HepG2 (cell line): ENCODE data around the gene COX6A2. TPM values are rescaled to one million over a fixed set of nuclear protein-coding genes. Genes with fewer than 3 reads are reported as not detected.

ENCODE experiments used
- ATAC-seq: fragments of 200-7000 bp; cut with Tn5 transposase; 3 replicates; pipeline ENCODE4 v1.9.1; 2020; ENCODE audit warnings: mild to moderate bottlenecking, moderate library complexity
- BruUV-seq: library from RNA; stranded (reverse); fragments of 400-500 nt; replicated peaks from 2 replicates; lab custom pipeline; 2021; lab: Mats Ljungman, UMichigan
- CTCF ChIA-PET: fragments of 300-600 bp; formaldehyde crosslinking; extraction: SDS; loops from one replicate; lab custom pipeline; 2021; ENCODE audit warnings: low total read pairs, inconsistent platforms, low intra/inter-chr PET ratio; lab: Yijun Ruan, JAX
- POLR2A ChIA-PET: fragments of 350-600 bp; sonication (Branson Sonifier 250); formaldehyde crosslinking; loops from one replicate; lab custom pipeline; 2020; ENCODE audit warnings: antibody characterized with exemption, inconsistent platforms; lab: Yijun Ruan, JAX
- DNase-seq: peaks from one replicate; pipeline ENCODE4 v3.0.0-alpha.2; 2015; ENCODE audit warnings: low spot score
- FAIRE-seq: peaks from 3 replicates; lab custom pipeline; 2011; peaks lifted over from hg19 to GRCh38; lab: Jason Lieb, UNC
- H2AFZ ChIP-seq: one replicate; pipeline ENCODE4 v1.6.1; 2011; ENCODE audit warnings: low read length, inconsistent platforms
- H3K27ac ChIP-seq: fragments of 300-600 bp; 3 replicates; pipeline ENCODE4 v1.8.0; 2011; ENCODE audit warnings: mixed run types, mild to moderate bottlenecking, mixed read lengths, low read length, inconsistent platforms; ENCODE audit not compliant: insufficient read depth; ENCODE audit errors: extremely low read length
- H3K27me3 ChIP-seq, 2 experiments: fragments of 200-600 bp in 1 of 2; 2 replicates in 1 of 2; 3 replicates in 1 of 2; pipeline versions ENCODE4 v1.6.0 to v1.8.0; 2011; ENCODE audit warnings: low read length in 2 of 2, mild to moderate bottlenecking in 2 of 2, moderate library complexity in 2 of 2, inconsistent platforms in 1 of 2; ENCODE audit not compliant: insufficient read depth in 2 of 2, control insufficient read depth in 1 of 2
- H3K36me3 ChIP-seq, 2 experiments: fragments of 200-600 bp in 1 of 2; replicated peaks in 1 of 2; 2 replicates in 1 of 2; 3 replicates in 1 of 2; pipeline versions ENCODE4 v1.5.1 to v1.8.0; 2011; ENCODE audit warnings: low read length in 2 of 2, inconsistent platforms in 1 of 2; ENCODE audit not compliant: insufficient read depth in 2 of 2, control insufficient read depth in 1 of 2
- H3K4me1 ChIP-seq: 2 replicates; pipeline ENCODE4 v1.5.1; 2012; ENCODE audit warnings: low read length, inconsistent platforms; ENCODE audit not compliant: insufficient read depth
- H3K4me2 ChIP-seq: 2 replicates; pipeline ENCODE4 v1.6.0; 2011; ENCODE audit warnings: low read depth, low read length, inconsistent platforms
- H3K4me3 ChIP-seq, 3 experiments: fragments of 200-600 bp in 1 of 3; sonication (generic), shearing (Covaris generic) in 1 of 3; replicated peaks in 1 of 3; 2 replicates each; pipeline ENCODE4 v1.5.1; 2011 to 2016; ENCODE audit warnings: low read length in 3 of 3, inconsistent platforms in 2 of 3, low read depth in 2 of 3, mild to moderate bottlenecking in 2 of 3, control low read depth in 1 of 3, mixed read lengths in 1 of 3; ENCODE audit not compliant: insufficient read depth in 1 of 3
- H3K79me2 ChIP-seq: one replicate; pipeline ENCODE4 v1.6.1; 2011; ENCODE audit warnings: low read length, inconsistent platforms; ENCODE audit not compliant: insufficient read depth
- H3K9ac ChIP-seq: 2 replicates; pipeline ENCODE4 v1.6.0; 2011; ENCODE audit warnings: mild to moderate bottlenecking, low read depth, low read length, inconsistent platforms; ENCODE audit not compliant: insufficient read depth
- H3K9me3 ChIP-seq: 2 replicates; pipeline ENCODE4 v1.5.1; 2012; ENCODE audit warnings: mild to moderate bottlenecking, low read length
- H4K20me1 ChIP-seq: 2 replicates; pipeline ENCODE4 v1.6.0; 2011; ENCODE audit warnings: inconsistent platforms, mild to moderate bottlenecking, low read length, moderate library complexity; ENCODE audit not compliant: insufficient read depth
- ATF2 ChIP-seq: sonication (generic); formaldehyde crosslinking; IDR thresholded peaks from 2 replicates; pipeline ENCODE4 v1.4.0; 2020; ENCODE audit warnings: missing genetic modification reagents
- DNMT1 ChIP-seq: sonication (generic); formaldehyde crosslinking; IDR thresholded peaks from 2 replicates; pipeline ENCODE4 v1.5.1; 2020; ENCODE audit warnings: mild to moderate bottlenecking, missing genetic modification reagents
- GABPA ChIP-seq, 2 experiments: IDR thresholded peaks; 2 replicates each; pipeline ENCODE4 v1.6.1; 2011 to 2016; ENCODE audit warnings: low read depth in 2 of 2, low read length in 1 of 2, missing biosample characterization in 1 of 2, missing genetic modification characterization in 1 of 2
- GABPB1 ChIP-seq: IDR thresholded peaks from 2 replicates; pipeline ENCODE4 v1.6.1; 2016; ENCODE audit warnings: mild to moderate bottlenecking, missing genetic modification reagents, moderate library complexity, missing compliant biosample characterization
- HNRNPK ChIP-seq: fragments of 200-400 bp; formaldehyde crosslinking; IDR thresholded peaks from 2 replicates; pipeline ENCODE4 v1.6.1; 2018; ENCODE audit warnings: low read length, low read depth, moderate library complexity, mild to moderate bottlenecking; ENCODE audit not compliant: poor library complexity, severe bottlenecking
- IKZF1 ChIP-seq: fragments of 450-650 bp; IDR thresholded peaks from 2 replicates; pipeline ENCODE4 v1.7.1; 2016
- MXD1 ChIP-seq: sonication (generic); formaldehyde crosslinking; IDR thresholded peaks from 2 replicates; pipeline ENCODE4 v1.4.0; 2020; ENCODE audit warnings: mild to moderate bottlenecking, missing genetic modification reagents
- NFYC ChIP-seq: IDR thresholded peaks from 2 replicates; pipeline ENCODE4 v1.6.1; 2016; ENCODE audit warnings: missing genetic modification reagents, missing compliant biosample characterization
- PCBP1 ChIP-seq: fragments of 200-400 bp; formaldehyde crosslinking; IDR thresholded peaks from 2 replicates; pipeline ENCODE4 v1.6.1; 2017; ENCODE audit warnings: mild to moderate bottlenecking, low read depth, low read length, borderline replicate concordance
- SETDB1 ChIP-seq: sonication (generic); formaldehyde crosslinking; IDR thresholded peaks from 2 replicates; pipeline ENCODE4 v1.5.1; 2020; ENCODE audit warnings: missing genetic modification reagents, mild to moderate bottlenecking, borderline replicate concordance
- YEATS2 ChIP-seq: sonication (generic); formaldehyde crosslinking; IDR thresholded peaks from 2 replicates; pipeline ENCODE4 v1.4.0; 2020; ENCODE audit warnings: missing genetic modification reagents, borderline replicate concordance
- ZBTB8A ChIP-seq: sonication (generic); formaldehyde crosslinking; IDR thresholded peaks from 2 replicates; pipeline ENCODE4 v1.4.0; 2020; ENCODE audit warnings: mild to moderate bottlenecking, low read depth, missing genetic modification reagents, borderline replicate concordance
- ZFAT ChIP-seq: sonication (generic); formaldehyde crosslinking; conservative IDR thresholded peaks from 2 replicates; pipeline ENCODE4 v1.8.1; 2023; ENCODE audit warnings: missing genetic modification reagents, inconsistent platforms
- ZFP82 ChIP-seq: sonication (generic); formaldehyde crosslinking; IDR thresholded peaks from 2 replicates; pipeline ENCODE4 v1.5.1; 2020; ENCODE audit warnings: mild to moderate bottlenecking, missing genetic modification reagents, borderline replicate concordance
- ZNF143 ChIP-seq: sonication (generic); formaldehyde crosslinking; IDR thresholded peaks from 2 replicates; pipeline ENCODE4 v1.4.0; 2020; ENCODE audit warnings: missing genetic modification reagents
- ZNF687 ChIP-seq: sonication (generic); formaldehyde crosslinking; IDR thresholded peaks from 2 replicates; pipeline ENCODE4 v1.5.1; 2020; ENCODE audit warnings: mild to moderate bottlenecking, missing genetic modification reagents, moderate library complexity
- ZNF709 ChIP-seq: sonication (generic); formaldehyde crosslinking; IDR thresholded peaks from 2 replicates; pipeline ENCODE4 v1.5.0; 2020; ENCODE audit warnings: mild to moderate bottlenecking, missing genetic modification reagents
- ZNF775 ChIP-seq: sonication (generic); formaldehyde crosslinking; IDR thresholded peaks from 2 replicates; pipeline ENCODE4 v1.4.0; 2020; ENCODE audit warnings: missing genetic modification reagents, mild to moderate bottlenecking, moderate library complexity, borderline replicate concordance
- WGBS: methylation state at CpG from one replicate; pipeline ENCODE4 v1.1.6; 2017; ENCODE audit warnings: low lambda C conversion rate; 5-methylcytosine and 5-hydroxymethylcytosine counted together
- in situ Hi-C: cut with HindIII; loops from 2 replicates; pipeline ENCODE4 v1.10.0; 2017; ENCODE audit warnings: low pct_unique_long_range_greater_than_20kb; ENCODE audit not compliant: extremely low pct_ligation_motif_present
- intact Hi-C: fragments of 100-400 bp; cut with micrococcal nuclease; formaldehyde crosslinking; loops from one replicate; pipeline ENCODE4 v1.10.0; 2022; ENCODE audit not compliant: unreplicated experiment
- polyA plus RNA-seq, 8 experiments: library from polyadenylated mRNA; depleted of rRNA in 3 of 8; stranded (reverse) in 7 of 8; unstranded in 1 of 8; fragments of >200 nt; fragmentation: Illumina TruSeq in 4 of 8; extraction: Trizol in 4 of 8; gene quantifications; 2 replicates each; pipeline versions ENCODE4 v1.2.1 to v1.2.3, GENCODE V29; 2011 to 2016; ENCODE audit warnings: low read depth in 4 of 8, missing spikeins in 1 of 8, mixed read lengths in 1 of 8; ENCODE audit not compliant: insufficient read depth in 1 of 8
- total RNA-seq, 5 experiments: library from RNA; depleted of rRNA; stranded (reverse); fragments of >200 nt; fragmentation: Illumina TruSeq; extraction: Trizol; gene quantifications; 2 replicates each; pipeline ENCODE4 v1.2.3, GENCODE V29; 2016; ENCODE audit warnings: low read depth in 1 of 5

The COX6A2 gene
- total and polyA plus RNA-seq, 2 of the 13 experiments (the other 11 are each of a cell fraction or from before 2014, with no cell fraction given), result not detected

- intact Hi-C loops (no loop called here), in situ Hi-C loops (no loop called here)
- no peak overlapping the region for H3K27ac ChIP-seq
- no TSS peak for BruUV-seq
- peak overlapping the region; percentile 42 for H3K4me2 ChIP-seq
- 0 out of 2 replicates have a peak, but pooled peaks cover 8% of the 10 kb centered on the region for H3K4me1 ChIP-seq
- H3K9ac ChIP-seq, result no peak overlapping the region
- peaks cover 3 to 15% of the 10 kb centered on the region in 2 experiments; a peak in 4 of 5 replicates for H3K27me3 ChIP-seq
- no peaks in the 10 kb centered on the region for H3K9me3 ChIP-seq
- POLR2A ChIA-PET, result no interaction called here
- DNase-seq (no peak), ATAC-seq (peak; percentile 61), FAIRE-seq (no peak)
- H2AFZ ChIP-seq, result no peak overlapping the region
- no peaks in the 10 kb centered on the region for H3K79me2 ChIP-seq
- no peaks in the 10 kb centered on the region for H3K36me3 ChIP-seq
- CTCF ChIA-PET, result no interaction called here
- H4K20me1 ChIP-seq, result no peaks in the 10 kb centered on the region
- peak overlapping the region in 2 of 3 experiments; percentile 15 to 39; a peak in 3 of 6 replicates for H3K4me3 ChIP-seq
- WGBS, result 19% methylated on average over 9 of the region's 9 CpGs
- TF ChIP-seq DNMT1 (CRISPR knock-in tag), result no peak
- no peak for TF ChIP-seq ATF2 (CRISPR knock-in tag)
- TF ChIP-seq MXD1 (CRISPR knock-in tag), result no peak
- TF ChIP-seq YEATS2 (CRISPR knock-in tag), result peak; percentile 38; the same call in 1 of the 2 replicates
- no peak for TF ChIP-seq ZFAT (CRISPR knock-in tag)
- TF ChIP-seq ZNF709 (CRISPR knock-in tag), result no peak
- peak; percentile 78; the same call in 1 of the 2 replicates for TF ChIP-seq PCBP1
- peak; percentile 85 for TF ChIP-seq ZNF143 (CRISPR knock-in tag)
- TF ChIP-seq ZNF775 (CRISPR knock-in tag), result no peak
- 0 out of 2 replicates have a peak, but pooled peaks have one; percentile 17 for TF ChIP-seq IKZF1
- 0 out of 2 replicates have a peak, but pooled peaks have one; percentile 23 for TF ChIP-seq GABPA (IDR thresholded peaks at IDR 0.05; ENCODE audit: low read depth, low read length)
- peak; percentile 62 for TF ChIP-seq GABPA (CRISPR knock-in tag; IDR thresholded peaks at IDR 0.05; ENCODE audit: low read depth)
- TF ChIP-seq HNRNPK, result peak; percentile 44
- TF ChIP-seq GABPB1 (CRISPR knock-in tag), result peak; percentile 47; the same call in 1 of the 2 replicates
- no peak for TF ChIP-seq ZFP82
- TF ChIP-seq NFYC (CRISPR knock-in tag), result peak; percentile 47; the same call in 1 of the 2 replicates
- TF ChIP-seq ZBTB8A, result no peak
- TF ChIP-seq ZNF687 (CRISPR knock-in tag), result peak; percentile 60
- TF ChIP-seq SETDB1 (CRISPR knock-in tag), result no peak
Observed at GRCh38 chr16:31404353-31405064, 23.7 kb downstream of the COX6A2 start.
